HepG2 (cell line): ENCODE data around the gene SEBOX. TPM values are rescaled to one million over a fixed set of nuclear protein-coding genes. Genes with fewer than 3 reads are reported as not detected.
A peak's percentile ranks its signal among the peaks of the same experiment; 100 is the strongest.

Experiments used
- ATF6 ChIP-seq: sonication (generic); formaldehyde crosslinking; conservative IDR thresholded peaks from 2 replicates; pipeline ENCODE4 v1.4.0; 2020; ENCODE audit warnings: missing genetic modification reagents
- DNMT3B ChIP-seq: conservative IDR thresholded peaks from 2 replicates; pipeline ENCODE4 v1.6.1; 2016; ENCODE audit warnings: missing biosample characterization, control low read depth
- ERF ChIP-seq: IDR thresholded peaks from 2 replicates; pipeline ENCODE4 v1.6.1; 2018; ENCODE audit warnings: missing biosample characterization, missing genetic modification reagents
- ESRRA ChIP-seq: sonication (generic); formaldehyde crosslinking; IDR thresholded peaks from 2 replicates; pipeline ENCODE4 v1.5.1; 2020; ENCODE audit warnings: mild to moderate bottlenecking, low read depth, missing genetic modification reagents
- FOXA1 ChIP-seq, 2 experiments: fragments of 450-650 bp in 1 of 2; sonication (generic) in 1 of 2; formaldehyde crosslinking in 1 of 2; IDR thresholded peaks; 2 replicates each; pipeline versions ENCODE4 v1.4.0 to v1.6.1; 2016 to 2020; ENCODE audit warnings: missing genetic modification reagents in 1 of 2
- FOXM1 ChIP-seq: sonication (generic); formaldehyde crosslinking; IDR thresholded peaks from 2 replicates; pipeline ENCODE4 v1.5.0; 2020; ENCODE audit warnings: missing genetic modification reagents
- GATA4 ChIP-seq: sonication (generic); IDR thresholded peaks from 2 replicates; pipeline ENCODE4 v1.6.1; 2016; ENCODE audit warnings: antibody characterized with exemption, low read depth, borderline replicate concordance
- JUNB ChIP-seq: sonication (generic); formaldehyde crosslinking; IDR thresholded peaks from 2 replicates; pipeline ENCODE4 v1.8.0; 2022; ENCODE audit warnings: missing genetic modification reagents, mild to moderate bottlenecking, borderline replicate concordance
- KDM3A ChIP-seq: IDR thresholded peaks from 2 replicates; pipeline ENCODE4 v1.6.1; 2018; ENCODE audit warnings: low read depth, missing compliant biosample characterization
- KLF9 ChIP-seq: IDR thresholded peaks from 2 replicates; pipeline ENCODE4 v1.6.1; 2016; ENCODE audit warnings: low read depth
- MAZ ChIP-seq, 2 experiments: sonication (generic) in 1 of 2; formaldehyde crosslinking in 1 of 2; IDR thresholded peaks; 2 replicates each; pipeline versions ENCODE4 v1.5.0 to v1.6.1; 2012 to 2020; ENCODE audit warnings: low read depth in 2 of 2, mild to moderate bottlenecking in 2 of 2, borderline replicate concordance in 1 of 2, improper control_type of control experiment in 1 of 2, low read length in 1 of 2, missing genetic modification reagents in 1 of 2, moderate library complexity in 1 of 2
- MZF1 ChIP-seq: sonication (generic); formaldehyde crosslinking; IDR thresholded peaks from 2 replicates; pipeline ENCODE4 v1.8.1; 2023; ENCODE audit warnings: mild to moderate bottlenecking, missing genetic modification reagents, borderline replicate concordance
- NFIC ChIP-seq: IDR thresholded peaks from 2 replicates; pipeline ENCODE4 v1.6.1; 2012; ENCODE audit warnings: mild to moderate bottlenecking, low read length, inconsistent platforms
- POLR2G ChIP-seq: fragments of 200-400 bp; formaldehyde crosslinking; IDR thresholded peaks from 2 replicates; pipeline ENCODE4 v1.6.1; 2018; ENCODE audit warnings: mild to moderate bottlenecking, low read depth, low read length, moderate library complexity
- SMARCC2 ChIP-seq: fragments of 450-650 bp; IDR thresholded peaks from 2 replicates; pipeline ENCODE4 v1.6.1; 2017; ENCODE audit warnings: antibody characterized with exemption, mild to moderate bottlenecking
- SOX13 ChIP-seq, 3 experiments: fragments of 450-650 bp in 1 of 3; sonication (generic) in 1 of 3; formaldehyde crosslinking in 1 of 3; IDR thresholded peaks in 2 of 3; conservative IDR thresholded peaks in 1 of 3; 2 replicates each; pipeline versions ENCODE4 v1.5.0 to v1.6.1; 2016 to 2020; ENCODE audit warnings: antibody characterized with exemption in 1 of 3, mild to moderate bottlenecking in 1 of 3, missing compliant biosample characterization in 1 of 3, missing genetic modification reagents in 1 of 3, moderate library complexity in 1 of 3
- STAT5B ChIP-seq: sonication (generic); formaldehyde crosslinking; IDR thresholded peaks from 2 replicates; pipeline ENCODE4 v1.4.0; 2020; ENCODE audit warnings: missing genetic modification reagents
- ZBTB42 ChIP-seq: sonication (generic); formaldehyde crosslinking; IDR thresholded peaks from 2 replicates; pipeline ENCODE4 v1.5.0; 2020; ENCODE audit warnings: mild to moderate bottlenecking, missing genetic modification reagents
- ZBTB7B ChIP-seq: sonication (generic); formaldehyde crosslinking; IDR thresholded peaks from 2 replicates; pipeline ENCODE4 v1.4.0; 2020; ENCODE audit warnings: missing genetic modification reagents
- ZNF234 ChIP-seq: sonication (generic); formaldehyde crosslinking; conservative IDR thresholded peaks from 2 replicates; pipeline ENCODE4 v1.5.1; 2020; ENCODE audit warnings: mild to moderate bottlenecking, missing genetic modification reagents
- ZNF326 ChIP-seq: sonication (generic); formaldehyde crosslinking; IDR thresholded peaks from 2 replicates; pipeline ENCODE4 v1.4.0; 2020; ENCODE audit warnings: missing genetic modification reagents, borderline replicate concordance
- ZNF350 ChIP-seq: sonication (generic); formaldehyde crosslinking; IDR thresholded peaks from 2 replicates; pipeline ENCODE4 v1.4.0; 2020; ENCODE audit warnings: mild to moderate bottlenecking, low read depth, missing genetic modification reagents, borderline replicate concordance
- ZNF441 ChIP-seq: sonication (generic); formaldehyde crosslinking; IDR thresholded peaks from 2 replicates; pipeline ENCODE4 v1.7.0; 2021; ENCODE audit warnings: missing genetic modification reagents, borderline replicate concordance
- ZNF468 ChIP-seq: sonication (generic); formaldehyde crosslinking; IDR thresholded peaks from 2 replicates; pipeline ENCODE4 v1.8.0; 2022; ENCODE audit warnings: mild to moderate bottlenecking, moderate library complexity, missing genetic modification reagents
- ZNF557 ChIP-seq: sonication (generic); formaldehyde crosslinking; IDR thresholded peaks from 2 replicates; pipeline ENCODE4 v1.4.0; 2020; ENCODE audit warnings: missing genetic modification reagents
- ZNF562 ChIP-seq: sonication (generic); formaldehyde crosslinking; IDR thresholded peaks from 2 replicates; pipeline ENCODE4 v1.8.0; 2022; ENCODE audit warnings: missing genetic modification reagents, borderline replicate concordance
- ZNF616 ChIP-seq: sonication (generic); formaldehyde crosslinking; IDR thresholded peaks from 2 replicates; pipeline ENCODE4 v1.5.0; 2020; ENCODE audit warnings: low read depth, mild to moderate bottlenecking, missing genetic modification reagents
- ZZZ3 ChIP-seq: sonication (generic); formaldehyde crosslinking; IDR thresholded peaks from 2 replicates; pipeline ENCODE4 v1.4.0; 2020; ENCODE audit warnings: missing genetic modification reagents, mild to moderate bottlenecking, borderline replicate concordance
- polyA plus RNA-seq, 8 experiments: library from polyadenylated mRNA; depleted of rRNA in 3 of 8; stranded (reverse) in 7 of 8; unstranded in 1 of 8; fragments of >200 nt; fragmentation: Illumina TruSeq in 4 of 8; extraction: Trizol in 4 of 8; gene quantifications; 2 replicates each; pipeline versions ENCODE4 v1.2.1 to v1.2.3, GENCODE V29; 2011 to 2016; ENCODE audit warnings: low read depth in 4 of 8, missing spikeins in 1 of 8, mixed read lengths in 1 of 8; ENCODE audit not compliant: insufficient read depth in 1 of 8
- total RNA-seq, 5 experiments: library from RNA; depleted of rRNA; stranded (reverse); fragments of >200 nt; fragmentation: Illumina TruSeq; extraction: Trizol; gene quantifications; 2 replicates each; pipeline ENCODE4 v1.2.3, GENCODE V29; 2016; ENCODE audit warnings: low read depth in 1 of 5
- TF ChIP-seq, protein P1 (sequence below): sonication (generic); formaldehyde crosslinking; conservative IDR thresholded peaks from 2 replicates; pipeline ENCODE4 v1.4.0; 2020; ENCODE audit warnings: missing genetic modification reagents

SEBOX gene
- total and polyA plus RNA-seq, 2 of the 13 experiments (the other 11 are each of a cell fraction or from before 2014, with no cell fraction given): not detected

GRCh38 chr17:28368306-28368831 lies 3.4 kb upstream of the SEBOX start (continued):
- TF ChIP-seq MAZ (IDR thresholded peaks at IDR 0.05; ENCODE audit: borderline replicate concordance, low read depth, low read length) (peak; percentile 94), MAZ (CRISPR knock-in tag; IDR thresholded peaks at IDR 0.05; ENCODE audit: low read depth) (peak; percentile 80), ZNF441 (CRISPR knock-in tag) (0 out of 2 replicates have a peak, but pooled peaks have one; percentile 46), ZNF234 (CRISPR knock-in tag) (no peak), DNMT3B (CRISPR knock-in tag) (no peak), SMARCC2 (no peak), ZZZ3 (no peak), NFIC (peak; percentile 68; the same call in 1 of the 2 replicates), ZNF326 (no peak), ZBTB7B (CRISPR knock-in tag) (peak; percentile 97), FOXA1 (IDR thresholded peaks at IDR 0.05) (peak; percentile 71), FOXA1 (CRISPR knock-in tag; IDR thresholded peaks at IDR 0.05) (peak; percentile 93), GATA4 (peak; percentile 88), ZNF468 (CRISPR knock-in tag) (no peak), MZF1 (no peak), KDM3A (CRISPR knock-in tag) (no peak; the same call in 1 of the 2 replicates), ZNF562 (no peak), STAT5B (CRISPR knock-in tag) (no peak), JUNB (no peak), ZNF350 (CRISPR knock-in tag) (peak; percentile 72; the same call in 1 of the 2 replicates), ZNF616 (CRISPR knock-in tag) (no peak), ERF (CRISPR knock-in tag) (peak; percentile 53; the same call in 1 of the 2 replicates), ZNF557 (CRISPR knock-in tag) (no peak), SOX13 (IDR thresholded peaks at IDR 0.05) (peak; percentile 26; the same call in 1 of the 2 replicates), SOX13 (CRISPR knock-in tag; conservative IDR thresholded peaks at IDR 0.05 in 1 of 2, IDR thresholded peaks at IDR 0.05 in 1 of 2) (peak in 1 of 2 experiments; percentile 84; a peak in 2 of 4 replicates), ESRRA (CRISPR knock-in tag) (peak; percentile 95), FOXM1 (CRISPR knock-in tag) (no peak), ZBTB42 (CRISPR knock-in tag) (0 out of 2 replicates have a peak, but pooled peaks have one; percentile 49), POLR2G (peak; percentile 69), ATF6 (CRISPR knock-in tag) (no peak), KLF9 (CRISPR knock-in tag) (no peak)
- TF ChIP-seq, protein P1, sequence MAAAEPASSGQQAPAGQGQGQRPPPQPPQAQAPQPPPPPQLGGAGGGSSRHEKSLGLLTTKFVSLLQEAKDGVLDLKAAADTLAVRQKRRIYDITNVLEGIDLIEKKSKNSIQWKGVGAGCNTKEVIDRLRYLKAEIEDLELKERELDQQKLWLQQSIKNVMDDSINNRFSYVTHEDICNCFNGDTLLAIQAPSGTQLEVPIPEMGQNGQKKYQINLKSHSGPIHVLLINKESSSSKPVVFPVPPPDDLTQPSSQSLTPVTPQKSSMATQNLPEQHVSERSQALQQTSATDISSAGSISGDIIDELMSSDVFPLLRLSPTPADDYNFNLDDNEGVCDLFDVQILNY (CRISPR knock-in tag): no peak
